HG03103 (cell line): ENCODE data around the gene PGAP1.
"Not testable (repeated sequence)": the region's sequence is repeated elsewhere in the genome, so short reads cannot be mapped to it uniquely, and the experiment has no call there.

Experiments used
- ATAC-seq: cut with Tn5 transposase; IDR thresholded peaks from one replicate; pipeline ENCODE4 v1.9.1; 2021; ENCODE audit warnings: low read depth; ENCODE audit not compliant: unreplicated experiment

Gene PGAP1

DNA sequence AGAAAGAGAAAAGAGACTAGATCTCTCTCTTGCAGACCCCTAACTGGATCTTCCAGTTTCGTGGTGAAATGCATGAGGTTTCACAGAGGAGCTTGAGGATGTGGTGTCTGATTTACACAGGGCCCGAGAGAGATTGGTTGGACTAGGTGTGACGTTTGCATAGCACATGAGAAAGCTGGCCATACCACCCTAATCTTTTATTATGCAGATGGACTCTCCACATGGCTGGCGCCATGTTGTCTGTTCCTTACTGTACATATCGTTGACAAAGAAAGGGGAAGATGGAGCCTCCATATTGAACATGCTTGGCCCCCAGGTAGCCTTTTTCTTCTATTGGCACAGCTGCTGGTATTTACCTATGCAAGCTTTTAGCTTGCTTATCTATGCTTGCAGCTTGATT is 27.5 kb upstream of the PGAP1 start:
- no peak for ATAC-seq

DNA sequence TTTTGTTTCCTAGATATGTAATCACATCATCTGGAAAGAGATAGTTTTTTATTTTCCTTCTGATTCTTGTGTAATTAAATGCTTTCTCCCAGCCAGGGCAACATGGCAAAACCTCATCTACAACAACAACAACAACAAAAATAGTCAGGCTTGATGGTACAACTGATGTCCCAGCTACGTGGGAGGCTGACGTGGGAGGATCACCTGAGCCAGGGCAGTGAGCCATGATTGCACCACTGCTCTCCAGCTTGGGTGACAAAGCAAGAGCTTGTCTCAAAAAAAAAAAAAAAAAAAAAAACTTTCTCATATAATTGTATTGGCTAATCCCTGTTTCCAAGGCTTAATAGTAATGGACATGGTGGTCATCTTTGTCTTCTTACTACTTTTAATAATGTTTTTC is 26.4 kb upstream of the PGAP1 start:
- ATAC-seq: no peak

DNA sequence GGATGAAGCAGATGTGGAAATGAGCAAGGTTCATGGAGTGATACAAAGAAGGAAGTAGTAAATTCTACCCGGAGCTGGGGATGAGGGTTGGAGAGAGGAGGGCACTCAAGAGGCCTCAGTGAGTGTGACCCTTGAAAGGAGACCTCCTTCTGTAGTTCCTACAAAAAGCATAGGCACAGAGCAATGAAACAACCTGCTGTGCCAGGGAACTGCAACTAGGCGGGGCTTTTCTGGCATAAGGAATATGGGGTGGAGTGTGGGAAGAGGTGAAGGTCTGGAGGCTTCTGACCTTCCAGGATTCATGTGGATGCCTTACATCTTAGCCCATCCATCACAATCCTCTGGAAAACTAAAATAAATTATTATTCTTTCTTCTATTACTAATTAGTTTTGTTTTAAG is 25.5 kb upstream of the PGAP1 start:
- no peak for ATAC-seq

DNA sequence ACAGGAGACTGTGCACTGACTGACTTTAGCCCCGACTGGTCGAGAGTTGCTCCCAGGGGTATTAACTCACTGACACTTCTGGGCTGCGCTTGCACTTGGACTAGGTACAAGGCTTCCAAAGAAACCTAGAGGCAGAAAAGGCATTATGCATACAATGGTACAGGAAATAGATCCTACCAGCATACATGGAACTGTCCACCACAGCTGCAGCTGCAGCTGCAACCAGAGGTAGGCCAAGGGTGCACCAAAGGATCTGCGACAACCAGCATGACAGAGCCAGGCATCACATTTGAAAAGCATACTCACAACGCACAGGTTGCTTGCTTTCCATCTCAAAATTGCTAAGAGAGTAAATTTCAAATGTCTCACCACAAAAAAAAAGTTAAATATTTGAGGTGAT is 22.6 kb upstream of the PGAP1 start:
- ATAC-seq: no peak

DNA sequence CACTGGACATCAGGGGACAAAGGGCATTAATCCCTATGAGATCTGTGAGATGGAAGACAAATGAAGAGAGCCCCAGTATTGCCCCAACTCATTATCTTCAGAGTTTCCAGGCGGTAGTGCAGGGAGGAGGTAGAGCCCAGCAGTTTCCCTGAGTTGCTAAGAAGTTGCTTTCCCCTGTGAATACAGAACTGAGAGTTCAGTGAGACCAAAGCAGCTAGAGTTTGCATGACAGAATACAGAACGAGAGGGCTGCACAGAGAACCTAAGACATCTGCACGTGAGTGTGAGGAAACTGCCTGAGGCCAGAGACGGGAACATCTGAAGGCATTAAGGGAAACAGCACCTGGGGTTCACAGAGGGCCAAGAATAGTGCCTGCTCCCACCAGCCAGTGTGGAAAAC is 18.1 kb upstream of the PGAP1 start:
- peak; percentile 87 for ATAC-seq

DNA sequence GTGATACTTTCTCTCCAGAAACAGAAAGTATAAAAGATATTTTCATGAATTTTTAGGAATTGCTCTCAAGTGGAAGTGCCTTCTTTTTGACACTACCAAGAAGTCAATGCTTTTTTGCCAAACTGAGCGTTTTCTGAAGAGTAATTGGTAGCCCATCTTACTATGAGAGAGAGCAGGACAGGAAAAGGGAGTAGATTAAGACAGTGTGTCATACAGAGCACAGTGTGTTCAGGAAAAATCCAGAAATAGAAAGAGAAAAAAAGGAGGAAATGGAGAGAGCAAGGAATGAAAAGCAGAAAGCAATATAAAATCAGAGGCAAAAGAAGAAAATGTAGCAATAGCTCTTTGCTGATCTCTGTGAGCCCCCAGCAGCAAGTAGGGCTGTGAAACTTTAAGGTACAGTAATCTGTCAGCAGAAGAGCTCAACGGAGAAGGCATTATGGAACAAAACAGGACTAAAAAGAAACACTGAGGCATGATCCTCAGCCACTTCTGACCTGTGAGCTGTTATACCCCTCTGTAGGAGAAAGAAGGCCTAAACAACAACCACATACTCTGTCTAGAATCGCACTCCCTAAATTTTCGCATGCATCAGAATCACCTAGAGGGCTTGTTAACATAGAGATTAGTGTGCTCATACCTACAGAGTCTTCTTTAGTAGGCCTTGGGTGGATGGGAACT is 15.0 kb upstream of the PGAP1 start:
- no peak for ATAC-seq

DNA sequence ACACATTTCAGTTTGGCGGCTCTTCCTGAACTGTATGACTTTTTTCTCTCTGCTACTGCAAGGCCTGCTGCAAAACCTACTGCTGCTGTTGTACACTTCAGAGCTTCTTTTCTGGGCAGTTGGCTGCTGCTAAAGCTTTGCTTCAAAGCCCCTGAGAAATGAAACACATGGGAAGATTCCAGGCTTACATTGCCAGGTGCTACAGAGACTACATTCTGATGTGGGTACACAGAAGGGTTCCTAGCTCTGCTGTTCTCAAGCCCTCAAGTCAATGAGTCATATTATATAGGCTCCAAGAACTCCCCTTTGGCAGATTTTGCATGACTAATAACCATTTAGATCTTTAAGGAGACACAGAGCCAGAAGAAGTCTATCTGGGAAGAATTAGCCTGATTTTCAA is 12.9 kb upstream of the PGAP1 start:
- no peak for ATAC-seq

DNA sequence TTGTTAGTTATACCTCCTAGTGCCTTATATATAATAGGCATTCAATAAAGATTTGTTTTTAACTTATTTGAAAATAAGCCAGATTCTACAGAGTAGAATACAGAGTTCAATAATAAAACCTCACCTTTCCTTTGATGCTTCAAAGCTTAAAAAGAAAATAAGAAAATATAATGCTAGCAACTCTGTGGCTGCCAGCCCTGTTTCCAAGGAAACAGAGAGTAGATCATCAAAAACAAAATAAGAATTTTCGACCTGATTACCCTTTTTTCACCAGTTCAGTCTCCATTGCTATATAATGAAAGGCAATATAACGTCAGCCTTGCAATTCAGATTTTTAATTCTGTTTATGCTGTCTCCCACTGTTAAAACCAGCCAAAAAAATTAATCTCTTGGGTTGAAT is 8.9 kb upstream of the PGAP1 start:
- ATAC-seq: no peak

DNA sequence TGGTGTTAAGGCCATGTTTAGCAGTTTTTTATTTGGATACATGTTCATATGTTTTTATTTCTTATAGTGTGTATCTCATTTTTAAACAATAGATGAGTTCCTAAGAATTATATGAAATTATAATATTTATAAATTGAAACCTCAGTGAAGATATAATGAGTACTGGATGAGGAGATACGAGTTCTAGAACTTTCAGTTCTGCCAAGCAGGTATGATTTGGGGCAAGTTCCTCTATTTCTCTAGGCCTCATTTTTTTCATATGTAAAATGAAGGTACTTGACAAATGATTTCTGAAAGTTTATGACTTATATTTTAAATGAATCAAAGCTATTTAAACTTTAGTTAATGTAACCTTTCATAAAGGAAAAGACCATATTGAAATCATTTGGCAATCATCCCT is 8.2 kb upstream of the PGAP1 start:
- ATAC-seq: no peak

DNA sequence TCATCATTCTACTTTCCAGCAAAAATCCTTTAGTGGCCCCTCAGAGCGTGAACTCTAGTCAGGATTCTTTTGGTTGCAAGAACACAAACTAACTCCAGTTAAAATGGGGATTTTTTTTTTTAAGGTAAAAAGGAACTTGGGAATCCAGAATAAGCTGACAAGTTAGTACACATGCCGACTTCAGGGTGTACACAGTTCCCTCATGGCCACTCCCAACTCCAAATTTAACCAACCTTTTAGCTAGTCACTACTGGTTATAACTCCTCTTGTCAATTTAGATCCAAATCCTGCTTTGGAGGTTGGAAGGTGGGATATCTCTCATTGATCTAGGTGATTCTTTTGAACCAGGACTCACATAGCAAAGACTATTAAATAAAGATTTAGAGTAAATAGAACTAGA is 5.0 kb upstream of the PGAP1 start:
- no peak for ATAC-seq

DNA sequence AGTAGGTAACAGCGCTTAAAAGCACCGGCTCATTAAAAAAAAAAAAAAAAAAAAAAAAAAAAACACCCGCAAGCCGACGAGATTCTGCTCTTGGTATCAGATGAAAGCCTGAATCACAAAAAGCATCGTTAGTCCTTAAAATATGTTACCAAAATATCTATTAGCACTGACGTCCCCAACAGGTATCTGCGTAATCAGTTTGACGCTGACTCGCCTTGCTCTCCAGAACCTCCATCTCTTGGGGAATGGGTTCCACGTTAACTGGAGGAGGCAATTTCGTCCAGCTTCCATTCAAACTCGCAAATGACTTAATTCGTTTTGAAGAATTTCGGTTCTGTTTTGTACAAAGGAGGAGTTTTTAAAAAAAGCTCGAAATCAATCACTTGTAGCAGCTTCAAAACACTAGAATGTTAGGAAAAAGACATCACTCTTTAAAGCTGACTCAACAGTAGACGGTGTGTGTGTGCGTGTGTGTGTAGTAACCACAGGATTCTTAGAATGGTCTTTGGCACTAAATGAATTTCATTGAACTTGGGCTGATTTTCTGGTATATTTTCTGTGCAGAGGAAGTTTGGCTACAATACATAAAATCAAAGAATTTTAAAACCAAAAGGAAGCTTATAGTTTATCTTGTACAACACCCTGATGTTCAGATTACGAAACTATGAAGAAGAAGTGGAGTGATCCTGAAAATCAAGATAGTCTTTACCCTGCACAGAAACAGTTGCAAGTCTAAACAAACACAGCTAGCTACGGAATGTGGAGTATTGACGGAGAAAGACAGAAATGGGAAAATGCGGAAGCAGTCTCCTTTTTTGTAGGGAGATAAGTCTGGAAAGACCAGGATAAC is 1.1 kb upstream of the PGAP1 start:
- no peak for ATAC-seq

DNA sequence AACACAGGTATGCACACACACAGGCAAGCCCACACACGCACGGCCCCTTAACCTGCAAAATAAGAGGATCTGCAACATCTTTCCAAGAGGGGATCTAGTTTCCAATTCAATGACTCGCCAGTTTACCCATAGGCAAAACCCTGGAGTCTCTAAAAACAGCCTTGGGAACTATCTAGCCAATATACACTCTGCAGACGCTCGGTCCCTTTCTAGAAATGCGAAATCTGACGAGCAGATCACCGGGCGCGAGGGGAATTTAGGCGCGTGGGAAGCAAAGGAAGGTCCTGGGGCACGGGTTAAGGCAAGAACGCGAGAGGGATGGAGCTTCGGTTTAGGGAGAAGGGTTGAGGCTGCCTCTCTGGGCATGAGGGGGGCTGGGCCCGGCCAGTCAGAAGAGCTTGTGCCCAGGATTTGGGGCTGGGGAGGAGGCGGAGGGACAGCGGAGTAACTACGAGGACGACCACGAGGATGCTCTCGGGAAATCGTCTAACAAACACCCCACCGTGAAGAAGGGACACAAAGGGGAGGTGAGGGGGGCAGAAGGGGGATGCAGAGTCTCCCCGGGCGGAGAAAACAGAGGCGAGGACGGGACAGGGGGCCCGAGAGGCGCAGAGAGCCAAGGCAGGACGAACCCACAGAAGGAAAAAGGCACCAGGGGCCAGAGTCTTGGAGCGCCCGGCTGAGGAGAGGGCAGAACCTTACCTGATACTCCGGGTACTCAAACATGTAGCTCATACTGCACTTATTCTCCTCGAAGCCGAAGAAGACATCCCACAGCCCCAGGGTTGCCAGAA is 542 bp downstream of the PGAP1 start:
- peak; percentile 27 for ATAC-seq

DNA sequence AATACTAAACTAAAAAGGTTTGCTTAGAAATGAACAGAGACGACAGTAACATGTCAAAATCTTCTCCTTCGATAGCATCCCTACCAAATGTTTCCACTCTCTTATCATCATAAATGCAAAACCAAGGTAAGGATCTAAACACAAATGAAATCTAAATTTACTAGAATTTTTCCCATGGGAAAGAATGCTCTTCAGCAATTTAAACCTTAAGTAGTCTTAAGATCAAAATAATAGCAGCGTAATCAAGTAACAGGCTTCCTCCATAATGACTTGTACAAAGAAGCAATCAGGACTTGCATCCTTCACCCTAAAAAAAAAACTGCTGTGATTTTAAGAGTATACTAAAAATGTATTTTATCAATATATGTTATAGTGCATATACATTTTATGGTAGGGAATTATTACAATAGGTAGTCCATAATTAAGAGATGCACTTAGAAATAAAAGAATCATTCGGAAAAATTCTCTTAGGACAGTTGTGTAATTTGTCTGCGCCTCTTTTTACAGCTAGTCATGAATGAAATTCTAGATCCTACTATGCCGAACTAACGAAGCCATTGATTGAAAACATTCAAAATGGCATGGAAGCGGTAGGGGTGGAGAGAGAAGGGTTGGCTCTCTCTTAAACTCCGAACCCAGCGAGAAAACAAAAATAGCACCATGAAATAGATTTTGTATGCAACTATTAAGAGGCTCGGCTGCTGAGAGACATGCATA is 1.3 kb downstream of the PGAP1 start:
- no peak for ATAC-seq

DNA sequence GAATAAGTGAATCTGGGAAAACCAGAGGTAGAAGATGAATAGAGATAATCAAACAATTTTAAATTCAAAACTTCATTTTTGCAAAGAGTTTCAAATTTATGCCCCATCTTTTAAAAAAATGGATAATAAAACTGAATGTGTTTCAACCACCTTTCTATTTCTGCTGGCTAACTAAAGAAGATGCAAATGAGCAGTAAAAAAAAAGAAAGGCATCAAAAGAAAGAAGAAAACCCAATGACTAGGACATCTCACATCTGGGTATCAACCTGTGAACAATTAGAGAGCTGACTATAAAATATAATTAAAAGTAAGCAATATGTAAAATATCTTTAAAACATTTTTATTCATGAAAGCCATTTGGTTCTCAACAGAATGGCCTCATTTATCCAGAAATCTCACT is 2.5 kb downstream of the PGAP1 start:
- no peak for ATAC-seq

DNA sequence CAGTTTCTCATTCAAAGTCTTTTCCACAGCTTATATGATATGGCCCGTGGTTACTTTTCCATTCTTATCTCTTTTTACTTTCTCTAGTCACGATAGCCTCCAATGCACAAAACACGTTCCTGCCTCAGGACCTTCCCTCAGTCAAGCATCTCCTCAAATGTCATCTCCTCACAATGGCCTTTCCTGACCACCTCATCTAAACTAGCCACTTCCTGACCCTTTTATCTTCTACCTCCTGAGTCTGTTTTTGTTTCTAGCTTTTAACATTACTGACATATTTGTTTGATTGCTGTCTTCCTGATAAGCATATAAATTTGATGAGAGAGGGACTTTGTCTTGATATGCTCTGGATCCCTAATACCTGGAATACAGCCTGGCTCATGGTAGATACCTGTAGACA is 7.6 kb downstream of the PGAP1 start:
- no peak for ATAC-seq

DNA sequence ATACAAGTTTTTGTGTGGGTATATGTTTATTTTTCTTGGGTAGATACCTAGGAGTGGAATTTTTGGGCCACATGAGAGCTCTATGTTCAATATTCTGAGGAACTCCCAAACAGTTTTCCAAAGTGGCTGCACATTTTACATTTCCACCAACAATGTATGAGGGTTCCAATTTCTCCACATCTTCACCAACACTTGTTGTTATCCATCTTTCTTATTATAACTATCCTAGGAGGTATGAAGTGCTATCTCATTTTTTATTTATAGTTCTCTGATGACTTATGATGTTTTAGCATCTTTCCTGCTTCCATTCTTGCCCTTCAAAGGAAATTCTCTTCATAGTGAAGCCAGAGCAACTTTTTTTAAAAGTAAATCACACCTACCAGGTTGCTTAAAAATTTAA is 8.7 kb downstream of the PGAP1 start:
- no peak for ATAC-seq

DNA sequence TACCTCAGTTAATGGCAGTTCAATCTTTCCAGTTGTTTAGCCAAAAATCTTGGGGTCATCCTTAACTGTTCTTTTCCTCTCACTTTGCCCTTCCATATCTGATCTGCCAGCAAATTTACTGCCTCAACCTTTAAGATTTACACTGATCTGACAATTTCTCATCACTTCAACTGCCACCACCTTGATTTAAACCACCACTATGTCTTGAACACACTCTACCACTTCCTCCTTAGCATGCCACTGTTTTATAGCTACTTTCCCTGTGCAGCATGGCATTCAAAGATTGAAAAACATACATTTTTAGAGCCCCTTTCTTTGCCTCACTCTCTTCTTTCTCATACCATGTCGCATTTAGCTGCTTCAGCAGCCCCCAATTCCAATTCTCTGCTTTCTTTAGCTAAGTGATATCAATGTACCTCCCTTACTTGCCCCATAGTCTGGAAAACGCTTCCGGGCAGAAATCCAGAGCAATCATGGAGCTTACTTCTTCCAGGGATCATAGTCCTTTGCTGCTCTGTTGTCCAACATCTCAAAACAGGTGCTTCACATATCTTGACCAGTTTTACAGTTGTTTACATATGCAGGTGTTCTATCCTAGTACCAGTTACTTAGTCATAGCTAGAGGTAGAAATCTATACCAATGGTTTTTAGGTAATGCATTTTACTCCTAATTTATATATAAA is 10.9 kb downstream of the PGAP1 start:
- peak; percentile 27 for ATAC-seq

DNA sequence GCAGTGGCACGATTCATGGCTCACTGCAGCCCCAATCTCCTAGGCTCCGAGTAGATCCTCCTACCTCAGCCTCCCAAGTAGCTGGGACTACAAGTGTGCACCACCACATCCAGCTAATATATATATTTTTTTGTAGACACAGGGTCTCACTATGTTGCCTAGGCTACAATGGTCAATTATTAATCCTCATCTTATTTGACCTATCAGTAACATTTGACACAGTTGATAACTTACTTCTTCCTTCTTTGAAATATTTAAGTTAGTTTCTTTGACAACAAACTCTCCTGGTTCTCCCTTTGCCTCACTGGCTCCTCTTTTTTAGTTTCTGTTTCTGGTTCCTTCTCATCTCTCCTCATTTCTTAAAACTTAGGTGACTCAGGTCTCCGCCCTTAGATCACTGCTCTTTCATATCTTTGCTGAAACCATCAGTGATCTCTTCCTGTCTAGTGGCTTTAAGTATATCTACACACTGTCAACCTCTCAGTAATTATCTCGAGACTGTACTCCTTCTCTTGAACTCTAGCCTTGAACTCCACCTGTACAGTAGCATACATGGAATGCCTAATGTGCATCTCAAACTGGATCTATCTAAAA is 11.5 kb downstream of the PGAP1 start:
- peak; percentile 88 for ATAC-seq

DNA sequence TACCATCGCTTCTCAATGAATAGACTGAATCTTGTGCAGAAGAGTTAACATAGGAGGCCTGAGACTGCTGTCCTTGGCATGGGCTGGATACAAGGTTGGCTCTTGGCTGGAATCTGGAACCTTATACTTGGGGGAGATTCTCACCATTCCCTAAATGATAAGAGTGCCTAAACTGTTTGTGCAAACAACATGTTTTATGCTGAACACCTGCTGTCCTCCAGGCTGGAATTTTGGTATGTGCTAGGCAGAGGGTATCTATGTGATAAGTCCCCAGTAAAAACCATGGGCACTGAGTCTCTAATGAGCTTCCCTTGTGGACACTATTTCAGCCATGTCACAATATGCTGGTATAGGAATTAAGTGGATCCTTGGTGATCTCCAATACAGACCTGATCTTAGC is 12.8 kb downstream of the PGAP1 start:
- no peak for ATAC-seq

DNA sequence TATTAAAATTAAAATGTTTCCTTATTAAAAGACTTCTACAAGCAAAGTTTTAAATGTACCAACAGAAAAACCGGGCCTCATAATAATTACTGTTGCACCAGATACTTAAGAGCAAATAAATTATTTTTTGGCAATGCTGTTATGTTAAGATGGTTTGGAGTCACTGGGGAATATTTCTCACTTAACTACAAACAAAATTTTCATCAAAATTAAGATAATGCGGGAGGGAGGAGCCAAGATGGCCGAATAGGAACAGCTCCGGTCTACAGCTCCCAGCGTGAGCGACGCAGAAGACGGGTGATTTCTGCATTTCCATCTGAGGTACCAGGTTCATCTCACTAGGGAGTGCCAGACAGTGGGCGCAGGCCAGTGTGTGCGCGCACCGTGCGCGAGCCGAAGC is 21.1 kb downstream of the PGAP1 start:
- not testable (repeated sequence) for ATAC-seq
